Mesenchymal stem cell (in vitro differentiated cells and primary cell): ENCODE data around the gene ZRANB2.
A peak's percentile ranks its signal among the peaks of the same experiment; 100 is the strongest.

Experiments
- DNase-seq: peaks from one replicate; pipeline ENCODE4 v3.0.0-alpha.2; 2013
- H2AFZ ChIP-seq: one replicate; pipeline ENCODE4 v1.6.1; 2013; ENCODE audit warnings: low read depth, mild to moderate bottlenecking, control low read depth, inconsistent platforms, low read length, moderate library complexity
- H2AK5ac ChIP-seq: 2 replicates; pipeline ENCODE4 v1.6.1; 2013; ENCODE audit warnings: low read length, moderate library complexity, mild to moderate bottlenecking, inconsistent platforms; ENCODE audit not compliant: severe bottlenecking
- H2BK120ac ChIP-seq: one replicate; pipeline ENCODE4 v1.6.1; 2013; ENCODE audit warnings: low read depth, mild to moderate bottlenecking, inconsistent platforms, low read length, moderate library complexity
- H2BK12ac ChIP-seq, 2 experiments: one replicate each; pipeline ENCODE4 v1.6.1; 2013; ENCODE audit warnings: inconsistent platforms in 2 of 2, low read length in 2 of 2, mild to moderate bottlenecking in 2 of 2, moderate library complexity in 2 of 2, control low read depth in 1 of 2
- H2BK15ac ChIP-seq: one replicate; pipeline ENCODE4 v1.6.1; 2013; ENCODE audit warnings: mild to moderate bottlenecking, low read depth, inconsistent platforms; ENCODE audit not compliant: poor library complexity, severe bottlenecking
- H2BK5ac ChIP-seq: 2 replicates; pipeline ENCODE4 v1.6.1; 2013; ENCODE audit warnings: low read depth, mild to moderate bottlenecking, low read length, control low read depth, inconsistent platforms; ENCODE audit not compliant: poor library complexity, severe bottlenecking
- H3K14ac ChIP-seq, 2 experiments: one replicate each; pipeline ENCODE4 v1.6.1; 2013; ENCODE audit warnings: inconsistent platforms in 2 of 2, low read length in 2 of 2, control low read depth in 1 of 2, mild to moderate bottlenecking in 1 of 2, moderate library complexity in 1 of 2
- H3K18ac ChIP-seq, 2 experiments: one replicate each; pipeline ENCODE4 v1.6.1; 2013; ENCODE audit warnings: inconsistent platforms in 2 of 2, low read length in 2 of 2, control low read depth in 1 of 2, low read depth in 1 of 2, mild to moderate bottlenecking in 1 of 2
- H3K23ac ChIP-seq, 2 experiments: one replicate each; pipeline ENCODE4 v1.6.1; 2013; ENCODE audit warnings: inconsistent platforms in 2 of 2, low read length in 2 of 2, mild to moderate bottlenecking in 2 of 2, moderate library complexity in 2 of 2, control low read depth in 1 of 2
- H3K27ac ChIP-seq: 2 replicates; pipeline ENCODE4 v1.5.1; 2013; ENCODE audit warnings: mild to moderate bottlenecking, moderate library complexity, low read length, control low read depth, inconsistent platforms; ENCODE audit not compliant: poor library complexity, severe bottlenecking
- H3K27me3 ChIP-seq, 2 experiments: 2 replicates each; pipeline versions ENCODE4 v1.6.1 to v1.7.0; 2013; ENCODE audit warnings: low read length in 2 of 2, mild to moderate bottlenecking in 2 of 2, moderate library complexity in 2 of 2, control low read depth in 1 of 2, inconsistent platforms in 1 of 2; ENCODE audit not compliant: control insufficient read depth in 1 of 2, insufficient read depth in 1 of 2
- H3K36me3 ChIP-seq, 2 experiments: 2 replicates each; pipeline versions ENCODE4 v1.6.1 to v1.7.0; 2013; ENCODE audit warnings: low read length in 2 of 2, control low read depth in 1 of 2, inconsistent platforms in 1 of 2, low read depth in 1 of 2, mild to moderate bottlenecking in 1 of 2; ENCODE audit not compliant: insufficient read depth in 2 of 2, control insufficient read depth in 1 of 2
- H3K4ac ChIP-seq, 2 experiments: one replicate each; pipeline ENCODE4 v1.6.1; 2013; ENCODE audit warnings: inconsistent platforms in 2 of 2, low read length in 2 of 2, mild to moderate bottlenecking in 2 of 2, moderate library complexity in 2 of 2, control low read depth in 1 of 2, low read depth in 1 of 2
- H3K4me1 ChIP-seq: 2 replicates; pipeline ENCODE4 v1.6.1; 2013; ENCODE audit warnings: low read depth, low read length, control low read depth; ENCODE audit not compliant: control insufficient read depth, insufficient read depth
- H3K4me2 ChIP-seq: 2 replicates; pipeline ENCODE4 v1.6.1; 2013; ENCODE audit warnings: low read length, mild to moderate bottlenecking, inconsistent platforms; ENCODE audit not compliant: poor library complexity, severe bottlenecking
- H3K4me3 ChIP-seq, 2 experiments: 2 replicates each; pipeline versions ENCODE4 v1.5.1 to v1.7.0; 2013; ENCODE audit warnings: low read length in 2 of 2, mild to moderate bottlenecking in 2 of 2, control low read depth in 1 of 2, low read depth in 1 of 2; ENCODE audit not compliant: insufficient read depth in 1 of 2
- H3K79me1 ChIP-seq: replicated peaks from 2 replicates; pipeline ENCODE4 v1.6.1; 2013; ENCODE audit warnings: mild to moderate bottlenecking, control low read depth, low read length, inconsistent platforms; ENCODE audit not compliant: poor library complexity, severe bottlenecking
- H3K9ac ChIP-seq: 2 replicates; pipeline ENCODE4 v1.7.0; 2013; ENCODE audit warnings: mild to moderate bottlenecking, low read length, moderate library complexity
- H3K9me3 ChIP-seq: 2 replicates; pipeline ENCODE4 v1.7.0; 2013; ENCODE audit warnings: mild to moderate bottlenecking, low read length; ENCODE audit not compliant: control insufficient read depth
- H4K8ac ChIP-seq: one replicate; pipeline ENCODE4 v1.6.1; 2013; ENCODE audit warnings: inconsistent platforms, mild to moderate bottlenecking, low read length, moderate library complexity
- H4K91ac ChIP-seq: one replicate; pipeline ENCODE4 v1.6.1; 2013; ENCODE audit warnings: mild to moderate bottlenecking, low read length, inconsistent platforms
- WGBS: methylation state at CpG from one replicate; pipeline ENCODE4 v1.1.7; 2013; ENCODE audit warnings: mixed read lengths; 5-methylcytosine and 5-hydroxymethylcytosine counted together

The ZRANB2 gene

GRCh38 chr1:71087713-71088112 lies 6.9 kb upstream of the ZRANB2 start:
- peaks cover 3% of the 10 kb centered on the region for H3K79me1 ChIP-seq

DNA sequence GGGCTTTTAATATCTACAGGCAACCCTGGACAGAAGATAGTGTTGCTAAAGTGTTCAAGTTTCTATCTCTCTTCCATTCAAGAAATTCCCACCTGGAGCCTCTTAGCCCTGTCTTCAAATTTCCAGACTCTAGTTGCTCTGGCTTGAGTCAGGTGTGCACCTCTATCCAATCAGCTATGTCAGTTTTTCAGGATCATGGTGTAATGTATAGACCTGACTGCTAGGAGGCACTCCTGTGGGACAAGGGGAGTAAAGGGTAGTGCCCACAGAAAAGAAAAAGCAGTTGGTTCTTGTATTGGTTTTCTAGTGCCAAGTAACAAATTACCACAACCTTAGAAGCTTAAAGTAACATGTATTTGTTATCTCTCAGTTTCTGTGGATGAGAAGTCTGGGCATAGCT lies 6.2 kb upstream of the ZRANB2 start:
- Histone ChIP-seq H3K79me1 (peaks cover 3% of the 10 kb centered on the region), H2AFZ (no peak overlapping the region), H2BK120ac (no peak overlapping the region), H3K4me3 (no peak overlapping the region), H3K23ac (no peak overlapping the region), H3K27me3 (no peaks in the 10 kb centered on the region), H3K9ac (no peak overlapping the region), H3K27ac (no peak overlapping the region), H3K4ac (no peak overlapping the region), H3K36me3 (no peaks in the 10 kb centered on the region), H2AK5ac (peak overlapping the region; percentile 61), H2BK5ac (no peak overlapping the region), H3K18ac (no peak overlapping the region), H4K91ac (no peak overlapping the region), H2BK15ac (no peak overlapping the region), H4K8ac (no peak overlapping the region), H3K14ac (no peak overlapping the region), H2BK12ac (no peak overlapping the region), H3K9me3 (no peaks in the 10 kb centered on the region), H3K4me2 (no peak overlapping the region), H3K4me1 (peaks cover 2% of the 10 kb centered on the region)
- DNase-seq = no peak

More at GRCh38 chr1:71087713-71088112, 6.9 kb upstream of the ZRANB2 start:
- Histone ChIP-seq H3K14ac (no peak overlapping the region), H3K4ac (no peak overlapping the region), H2BK5ac (no peak overlapping the region), H3K27ac (no peak overlapping the region), H3K9me3 (no peaks in the 10 kb centered on the region), H3K18ac (no peak overlapping the region), H2BK12ac (no peak overlapping the region), H3K4me3 (no peak overlapping the region), H3K36me3 (no peaks in the 10 kb centered on the region), H2BK120ac (no peak overlapping the region), H4K91ac (no peak overlapping the region), H3K4me2 (no peak overlapping the region), H3K9ac (no peak overlapping the region), H3K4me1 (peaks cover 2% of the 10 kb centered on the region), H2AFZ (no peak overlapping the region), H3K27me3 (no peaks in the 10 kb centered on the region), H2BK15ac (no peak overlapping the region), H3K23ac (no peak overlapping the region), H2AK5ac (no peak overlapping the region), H4K8ac (no peak overlapping the region)
- 94% methylated on average over 1 of the region's 1 CpG for WGBS
- no peak for DNase-seq

- no peak overlapping the region for H3K18ac ChIP-seq
- H3K79me1 ChIP-seq = peaks cover 5% of the 10 kb centered on the region
- H3K27ac ChIP-seq = no peak overlapping the region
- 64% methylated on average over 1 of the region's 1 CpG for WGBS
- no peak overlapping the region for H2BK12ac ChIP-seq
- H3K4me2 ChIP-seq = no peak overlapping the region
- no peak overlapping the region for H2BK120ac ChIP-seq
- no peak overlapping the region for H4K8ac ChIP-seq
- H3K9ac ChIP-seq = no peak overlapping the region
- no peak overlapping the region for H2AFZ ChIP-seq
- no peak overlapping the region for H2BK5ac ChIP-seq
- no peaks in the 10 kb centered on the region for H3K27me3 ChIP-seq
- no peak overlapping the region for H2AK5ac ChIP-seq
- H2BK15ac ChIP-seq = no peak overlapping the region
- H3K4me3 ChIP-seq = no peak overlapping the region
- no peak overlapping the region for H3K23ac ChIP-seq
- no peak overlapping the region for H4K91ac ChIP-seq
- no peaks in the 10 kb centered on the region for H3K9me3 ChIP-seq
- H3K4ac ChIP-seq = no peak overlapping the region
- H3K4me1 ChIP-seq = peaks cover 4% of the 10 kb centered on the region
- H3K36me3 ChIP-seq = no peaks in the 10 kb centered on the region
- H3K14ac ChIP-seq = no peak overlapping the region
- DNase-seq = peak; percentile 65
Measured at GRCh38 chr1:71086331-71086730, 5.5 kb upstream of the ZRANB2 start.

DNA sequence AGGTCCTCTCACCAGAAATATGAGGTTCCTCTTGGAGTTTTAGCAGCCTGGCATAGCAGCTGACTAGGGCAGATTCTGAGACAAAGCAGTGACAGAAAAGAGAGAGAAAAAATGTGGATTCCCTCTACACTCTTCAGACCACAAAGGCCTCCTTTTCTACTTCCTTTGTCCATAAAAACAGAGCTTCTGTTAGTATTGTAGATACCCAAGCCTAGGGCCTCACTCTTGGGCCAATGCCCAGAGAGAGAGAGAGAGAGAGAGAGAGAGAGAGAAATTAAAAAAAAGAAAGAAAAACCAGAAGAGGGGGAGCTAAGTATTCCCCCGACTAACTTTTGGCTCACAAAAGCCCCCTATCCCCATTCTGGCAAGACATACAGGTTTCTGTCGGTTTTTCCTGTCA lies 2.4 kb upstream of the ZRANB2 start:
- no peaks in the 10 kb centered on the region for H3K9me3 ChIP-seq
- no peak overlapping the region for H2AFZ ChIP-seq
- no peak overlapping the region for H2BK12ac ChIP-seq
- H3K4ac ChIP-seq = no peak overlapping the region
- 75% methylated on average over 2 of the region's 2 CpGs for WGBS
- H3K14ac ChIP-seq = no peak overlapping the region
- no peak overlapping the region for H3K9ac ChIP-seq
- no peak overlapping the region for H3K4me2 ChIP-seq
- H2BK15ac ChIP-seq = no peak overlapping the region
- H2AK5ac ChIP-seq = no peak overlapping the region
- peak; percentile 49 for DNase-seq
- H4K8ac ChIP-seq = no peak overlapping the region
- peaks cover 0 to 3% of the 10 kb centered on the region in 2 experiments for H3K36me3 ChIP-seq
- no peaks in the 10 kb centered on the region for H3K27me3 ChIP-seq
- no peak overlapping the region for H3K23ac ChIP-seq
- no peak overlapping the region for H2BK5ac ChIP-seq
- no peak overlapping the region for H3K27ac ChIP-seq
- peaks cover 2% of the 10 kb centered on the region for H3K4me1 ChIP-seq
- H4K91ac ChIP-seq = no peak overlapping the region
- H3K4me3 ChIP-seq = no peak overlapping the region
- H3K79me1 ChIP-seq = peaks cover 5% of the 10 kb centered on the region
- H2BK120ac ChIP-seq = no peak overlapping the region
- no peak overlapping the region for H3K18ac ChIP-seq
